Measurements from ENCODE around the gene PCNX2.

The PCNX2 gene

GRCh38 chr1:232950197-232951176 is 345.0 kb downstream of the PCNX2 start, which contains the start of gene NTPCR (continued):
- TF ChIP-seq, protein P1, sequence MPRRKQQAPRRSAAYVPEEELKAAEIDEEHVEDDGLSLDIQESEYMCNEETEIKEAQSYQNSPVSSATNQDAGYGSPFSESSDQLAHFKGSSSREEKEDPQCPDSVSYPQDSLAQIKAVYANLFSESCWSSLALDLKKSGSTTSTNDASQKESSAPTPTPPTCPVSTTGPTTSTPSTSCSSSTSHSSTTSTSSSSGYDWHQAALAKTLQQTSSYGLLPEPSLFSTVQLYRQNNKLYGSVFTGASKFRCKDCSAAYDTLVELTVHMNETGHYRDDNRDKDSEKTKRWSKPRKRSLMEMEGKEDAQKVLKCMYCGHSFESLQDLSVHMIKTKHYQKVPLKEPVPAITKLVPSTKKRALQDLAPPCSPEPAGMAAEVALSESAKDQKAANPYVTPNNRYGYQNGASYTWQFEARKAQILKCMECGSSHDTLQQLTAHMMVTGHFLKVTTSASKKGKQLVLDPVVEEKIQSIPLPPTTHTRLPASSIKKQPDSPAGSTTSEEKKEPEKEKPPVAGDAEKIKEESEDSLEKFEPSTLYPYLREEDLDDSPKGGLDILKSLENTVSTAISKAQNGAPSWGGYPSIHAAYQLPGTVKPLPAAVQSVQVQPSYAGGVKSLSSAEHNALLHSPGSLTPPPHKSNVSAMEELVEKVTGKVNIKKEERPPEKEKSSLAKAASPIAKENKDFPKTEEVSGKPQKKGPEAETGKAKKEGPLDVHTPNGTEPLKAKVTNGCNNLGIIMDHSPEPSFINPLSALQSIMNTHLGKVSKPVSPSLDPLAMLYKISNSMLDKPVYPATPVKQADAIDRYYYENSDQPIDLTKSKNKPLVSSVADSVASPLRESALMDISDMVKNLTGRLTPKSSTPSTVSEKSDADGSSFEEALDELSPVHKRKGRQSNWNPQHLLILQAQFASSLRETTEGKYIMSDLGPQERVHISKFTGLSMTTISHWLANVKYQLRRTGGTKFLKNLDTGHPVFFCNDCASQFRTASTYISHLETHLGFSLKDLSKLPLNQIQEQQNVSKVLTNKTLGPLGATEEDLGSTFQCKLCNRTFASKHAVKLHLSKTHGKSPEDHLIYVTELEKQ (tag by site-specific recombination; IDR thresholded peaks at IDR 0.05; ENCODE audit: borderline replicate concordance), result no peak
- TF ChIP-seq ZNF544 (tag by site-specific recombination; IDR thresholded peaks at IDR 0.05) (no peak), ZNF169 (tag by site-specific recombination; IDR thresholded peaks at IDR 0.05) (no peak), ZNF585B (tag by site-specific recombination; IDR thresholded peaks at IDR 0.05) (no peak), ZNF2 (tag by site-specific recombination; IDR thresholded peaks at IDR 0.05) (no peak; the same call in 1 of the 2 replicates), MZF1 (tag by site-specific recombination; IDR thresholded peaks at IDR 0.05; ENCODE audit: borderline replicate concordance) (peak; percentile 69; the same call in 1 of the 2 replicates), ZNF354C (tag by site-specific recombination; IDR thresholded peaks at IDR 0.05; ENCODE audit: borderline replicate concordance, low read depth) (no peak), ZSCAN4 (tag by site-specific recombination; IDR thresholded peaks at IDR 0.05) (no peak), ZNF114 (tag by site-specific recombination; IDR thresholded peaks at IDR 0.05) (no peak), ZFHX2 (tag by site-specific recombination; conservative IDR thresholded peaks at IDR 0.05) (peak; percentile 72), ZNF521 (tag by site-specific recombination; IDR thresholded peaks at IDR 0.05) (no peak), MEIS1 (CRISPR knock-in tag; IDR thresholded peaks at IDR 0.05; ENCODE audit: borderline replicate concordance) (no peak), ZNF830 (tag by site-specific recombination; IDR thresholded peaks at IDR 0.05; ENCODE audit: low read depth) (no peak), ZNF426 (tag by site-specific recombination; IDR thresholded peaks at IDR 0.05) (no peak), ZNF529 (tag by site-specific recombination; IDR thresholded peaks at IDR 0.05; ENCODE audit: insufficient replicate concordance) (no peak), HOXD13 (CRISPR knock-in tag; IDR thresholded peaks at IDR 0.05; ENCODE audit: borderline replicate concordance) (no peak), ZNF239 (tag by site-specific recombination; IDR thresholded peaks at IDR 0.05) (no peak), OSR2 (tag by site-specific recombination; IDR thresholded peaks at IDR 0.05) (peak; percentile 50), ZNF37A (tag by site-specific recombination; IDR thresholded peaks at IDR 0.05) (no peak), ZNF776 (tag by site-specific recombination; IDR thresholded peaks at IDR 0.05; ENCODE audit: borderline replicate concordance) (no peak), ZBTB1 (tag by site-specific recombination; IDR thresholded peaks at IDR 0.05) (no peak), ZNF175 (tag by site-specific recombination; IDR thresholded peaks at IDR 0.05) (no peak), HOXA7 (CRISPR knock-in tag; IDR thresholded peaks at IDR 0.05; ENCODE audit: borderline replicate concordance) (no peak), ZNF292 (tag by site-specific recombination; IDR thresholded peaks at IDR 0.05; ENCODE audit: borderline replicate concordance, low read depth) (no peak)
- TF ChIP-seq, protein P2, sequence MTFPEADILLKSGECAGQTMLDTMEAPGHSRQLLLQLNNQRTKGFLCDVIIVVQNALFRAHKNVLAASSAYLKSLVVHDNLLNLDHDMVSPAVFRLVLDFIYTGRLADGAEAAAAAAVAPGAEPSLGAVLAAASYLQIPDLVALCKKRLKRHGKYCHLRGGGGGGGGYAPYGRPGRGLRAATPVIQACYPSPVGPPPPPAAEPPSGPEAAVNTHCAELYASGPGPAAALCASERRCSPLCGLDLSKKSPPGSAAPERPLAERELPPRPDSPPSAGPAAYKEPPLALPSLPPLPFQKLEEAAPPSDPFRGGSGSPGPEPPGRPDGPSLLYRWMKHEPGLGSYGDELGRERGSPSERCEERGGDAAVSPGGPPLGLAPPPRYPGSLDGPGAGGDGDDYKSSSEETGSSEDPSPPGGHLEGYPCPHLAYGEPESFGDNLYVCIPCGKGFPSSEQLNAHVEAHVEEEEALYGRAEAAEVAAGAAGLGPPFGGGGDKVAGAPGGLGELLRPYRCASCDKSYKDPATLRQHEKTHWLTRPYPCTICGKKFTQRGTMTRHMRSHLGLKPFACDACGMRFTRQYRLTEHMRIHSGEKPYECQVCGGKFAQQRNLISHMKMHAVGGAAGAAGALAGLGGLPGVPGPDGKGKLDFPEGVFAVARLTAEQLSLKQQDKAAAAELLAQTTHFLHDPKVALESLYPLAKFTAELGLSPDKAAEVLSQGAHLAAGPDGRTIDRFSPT (tag by site-specific recombination; IDR thresholded peaks at IDR 0.05), result no peak
- TF ChIP-seq, protein P3, sequence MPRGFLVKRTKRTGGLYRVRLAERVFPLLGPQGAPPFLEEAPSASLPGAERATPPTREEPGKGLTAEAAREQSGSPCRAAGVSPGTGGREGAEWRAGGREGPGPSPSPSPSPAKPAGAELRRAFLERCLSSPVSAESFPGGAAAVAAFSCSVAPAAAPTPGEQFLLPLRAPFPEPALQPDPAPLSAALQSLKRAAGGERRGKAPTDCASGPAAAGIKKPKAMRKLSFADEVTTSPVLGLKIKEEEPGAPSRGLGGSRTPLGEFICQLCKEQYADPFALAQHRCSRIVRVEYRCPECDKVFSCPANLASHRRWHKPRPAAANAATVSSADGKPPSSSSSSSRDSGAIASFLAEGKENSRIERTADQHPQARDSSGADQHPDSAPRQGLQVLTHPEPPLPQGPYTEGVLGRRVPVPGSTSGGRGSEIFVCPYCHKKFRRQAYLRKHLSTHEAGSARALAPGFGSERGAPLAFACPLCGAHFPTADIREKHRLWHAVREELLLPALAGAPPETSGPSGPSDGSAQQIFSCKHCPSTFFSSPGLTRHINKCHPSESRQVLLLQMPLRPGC (tag by site-specific recombination; IDR thresholded peaks at IDR 0.05), result no peak
- TF ChIP-seq, protein P4, sequence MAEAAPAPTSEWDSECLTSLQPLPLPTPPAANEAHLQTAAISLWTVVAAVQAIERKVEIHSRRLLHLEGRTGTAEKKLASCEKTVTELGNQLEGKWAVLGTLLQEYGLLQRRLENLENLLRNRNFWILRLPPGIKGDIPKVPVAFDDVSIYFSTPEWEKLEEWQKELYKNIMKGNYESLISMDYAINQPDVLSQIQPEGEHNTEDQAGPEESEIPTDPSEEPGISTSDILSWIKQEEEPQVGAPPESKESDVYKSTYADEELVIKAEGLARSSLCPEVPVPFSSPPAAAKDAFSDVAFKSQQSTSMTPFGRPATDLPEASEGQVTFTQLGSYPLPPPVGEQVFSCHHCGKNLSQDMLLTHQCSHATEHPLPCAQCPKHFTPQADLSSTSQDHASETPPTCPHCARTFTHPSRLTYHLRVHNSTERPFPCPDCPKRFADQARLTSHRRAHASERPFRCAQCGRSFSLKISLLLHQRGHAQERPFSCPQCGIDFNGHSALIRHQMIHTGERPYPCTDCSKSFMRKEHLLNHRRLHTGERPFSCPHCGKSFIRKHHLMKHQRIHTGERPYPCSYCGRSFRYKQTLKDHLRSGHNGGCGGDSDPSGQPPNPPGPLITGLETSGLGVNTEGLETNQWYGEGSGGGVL (tag by site-specific recombination; IDR thresholded peaks at IDR 0.05), result no peak
- TF ChIP-seq, protein P5, sequence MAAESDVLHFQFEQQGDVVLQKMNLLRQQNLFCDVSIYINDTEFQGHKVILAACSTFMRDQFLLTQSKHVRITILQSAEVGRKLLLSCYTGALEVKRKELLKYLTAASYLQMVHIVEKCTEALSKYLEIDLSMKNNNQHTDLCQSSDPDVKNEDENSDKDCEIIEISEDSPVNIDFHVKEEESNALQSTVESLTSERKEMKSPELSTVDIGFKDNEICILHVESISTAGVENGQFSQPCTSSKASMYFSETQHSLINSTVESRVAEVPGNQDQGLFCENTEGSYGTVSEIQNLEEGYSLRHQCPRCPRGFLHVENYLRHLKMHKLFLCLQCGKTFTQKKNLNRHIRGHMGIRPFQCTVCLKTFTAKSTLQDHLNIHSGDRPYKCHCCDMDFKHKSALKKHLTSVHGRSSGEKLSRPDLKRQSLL (tag by site-specific recombination; IDR thresholded peaks at IDR 0.05), result no peak
